ENCODE data around the gene SUGCT.

SUGCT gene

GRCh38 chr7:40747856-40748255 is 613.1 kb downstream of the SUGCT start:
- DNase-seq (ENCODE audit: low read depth), result no peak
- TF ChIP-seq MAX (IDR thresholded peaks at IDR 0.05; ENCODE audit: low read depth, low read length) (no peak), MYC (IDR thresholded peaks at IDR 0.05; ENCODE audit: low read depth, low read length) (no peak), POLR2A (IDR thresholded peaks at IDR 0.05; ENCODE audit: extremely low read depth, insufficient read length) (no peak), CTCF (IDR thresholded peaks at IDR 0.05; ENCODE audit: low read depth, low read length) (no peak)
- no peak overlapping the region for H3K4me3 ChIP-seq (ENCODE audit: low read depth, low read length)

GRCh38 chr7:40749877-40750276 is 615.1 kb downstream of the SUGCT start:
- TF ChIP-seq MYC (IDR thresholded peaks at IDR 0.05; ENCODE audit: low read depth, low read length) (no peak), MAX (IDR thresholded peaks at IDR 0.05; ENCODE audit: low read depth, low read length) (no peak), POLR2A (IDR thresholded peaks at IDR 0.05; ENCODE audit: extremely low read depth, insufficient read length) (no peak), CTCF (IDR thresholded peaks at IDR 0.05; ENCODE audit: low read depth, low read length) (no peak)
- no peak for DNase-seq (ENCODE audit: low read depth)
- H3K4me3 ChIP-seq (ENCODE audit: low read depth, low read length), result no peak overlapping the region

GRCh38 chr7:40753455-40753854 is 618.6 kb downstream of the SUGCT start:
- no peak for TF ChIP-seq POLR2A (IDR thresholded peaks at IDR 0.05; ENCODE audit: extremely low read depth, insufficient read length)
- no peak for TF ChIP-seq MAX (IDR thresholded peaks at IDR 0.05; ENCODE audit: low read depth, low read length)
- TF ChIP-seq CTCF (IDR thresholded peaks at IDR 0.05; ENCODE audit: low read depth, low read length), result no peak
- no peak for TF ChIP-seq MYC (IDR thresholded peaks at IDR 0.05; ENCODE audit: low read depth, low read length)
- DNase-seq (ENCODE audit: low read depth), result no peak
- no peak overlapping the region for H3K4me3 ChIP-seq (ENCODE audit: low read depth, low read length)

- TF ChIP-seq POLR2A (IDR thresholded peaks at IDR 0.05; ENCODE audit: extremely low read depth, insufficient read length), result no peak
- no peak for TF ChIP-seq MYC (IDR thresholded peaks at IDR 0.05; ENCODE audit: low read depth, low read length)
- no peak for TF ChIP-seq CTCF (IDR thresholded peaks at IDR 0.05; ENCODE audit: low read depth, low read length)
- TF ChIP-seq MAX (IDR thresholded peaks at IDR 0.05; ENCODE audit: low read depth, low read length), result no peak
- no peak for DNase-seq (ENCODE audit: low read depth)
- H3K4me3 ChIP-seq (ENCODE audit: low read depth, low read length), result no peak overlapping the region
Observed at GRCh38 chr7:40755438-40755837, 620.6 kb downstream of the SUGCT start.

GRCh38 chr7:40757109-40757508 is 622.3 kb downstream of the SUGCT start:
- no peak overlapping the region for H3K4me3 ChIP-seq (ENCODE audit: low read depth, low read length)
- DNase-seq (ENCODE audit: low read depth), result no peak
- TF ChIP-seq MYC (IDR thresholded peaks at IDR 0.05; ENCODE audit: low read depth, low read length), result no peak
- TF ChIP-seq MAX (IDR thresholded peaks at IDR 0.05; ENCODE audit: low read depth, low read length), result no peak
- no peak for TF ChIP-seq CTCF (IDR thresholded peaks at IDR 0.05; ENCODE audit: low read depth, low read length)
- TF ChIP-seq POLR2A (IDR thresholded peaks at IDR 0.05; ENCODE audit: extremely low read depth, insufficient read length), result no peak

GRCh38 chr7:40758590-40758989 is 623.8 kb downstream of the SUGCT start:
- DNase-seq (ENCODE audit: low read depth), result peak; percentile 18
- H3K4me3 ChIP-seq (ENCODE audit: low read depth, low read length), result no peak overlapping the region
- no peak for TF ChIP-seq CTCF (IDR thresholded peaks at IDR 0.05; ENCODE audit: low read depth, low read length)
- TF ChIP-seq MAX (IDR thresholded peaks at IDR 0.05; ENCODE audit: low read depth, low read length), result no peak
- TF ChIP-seq POLR2A (IDR thresholded peaks at IDR 0.05; ENCODE audit: extremely low read depth, insufficient read length), result no peak
- TF ChIP-seq MYC (IDR thresholded peaks at IDR 0.05; ENCODE audit: low read depth, low read length), result no peak
